Inflammatory macrophage treated with lipopolysaccharide for 4 hours (primary cell): Measurements from ENCODE around the gene IL4.
"Not testable (repeated sequence)": the region's sequence is repeated elsewhere in the genome, so short reads cannot be mapped to it uniquely, and the experiment has no call there.

Experiments used
- DNase-seq: peaks from one replicate; pipeline ENCODE4 v3.0.0-alpha.2; 2020

Gene IL4

DNA sequence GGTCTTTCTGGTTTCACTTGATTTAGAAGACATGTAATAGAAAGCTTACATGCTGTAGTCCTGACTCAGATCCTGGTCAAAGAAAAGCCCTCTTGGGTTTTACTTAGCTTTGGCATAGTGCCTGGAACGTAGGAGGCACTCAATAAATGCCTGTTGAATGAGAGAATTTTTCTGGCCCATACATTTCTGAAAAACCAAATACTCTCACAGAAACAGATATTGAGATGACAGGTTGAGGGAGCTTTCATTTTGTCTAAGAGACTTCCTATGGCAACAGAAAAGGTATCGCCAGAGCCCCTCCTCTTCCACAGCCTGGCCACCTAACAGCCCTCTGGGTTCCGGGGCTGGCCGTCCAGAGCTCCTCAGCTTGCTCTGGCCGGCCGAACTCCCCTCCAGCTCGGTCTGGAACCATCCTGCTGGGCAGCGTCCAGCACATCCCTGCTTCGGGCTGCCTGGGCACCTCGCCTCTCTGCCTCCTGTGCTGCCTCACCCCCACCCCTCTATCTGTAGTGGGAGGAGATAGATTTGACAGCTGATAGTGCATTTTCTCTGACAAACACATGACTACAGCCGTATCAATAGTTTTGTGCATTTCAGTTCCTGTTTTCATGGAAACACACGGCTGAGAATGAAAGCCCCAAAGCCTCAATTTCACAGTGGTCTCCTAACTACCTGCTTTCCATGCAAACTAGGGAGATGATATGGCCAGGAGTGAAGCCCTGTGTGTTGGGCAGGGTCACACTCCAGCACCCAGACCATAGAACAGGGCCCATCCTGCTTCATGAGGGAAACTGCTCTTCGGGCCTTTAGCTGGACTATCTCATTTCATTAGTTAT, 1.1 kb downstream of the IL4 start:
- no peak for DNase-seq

DNA sequence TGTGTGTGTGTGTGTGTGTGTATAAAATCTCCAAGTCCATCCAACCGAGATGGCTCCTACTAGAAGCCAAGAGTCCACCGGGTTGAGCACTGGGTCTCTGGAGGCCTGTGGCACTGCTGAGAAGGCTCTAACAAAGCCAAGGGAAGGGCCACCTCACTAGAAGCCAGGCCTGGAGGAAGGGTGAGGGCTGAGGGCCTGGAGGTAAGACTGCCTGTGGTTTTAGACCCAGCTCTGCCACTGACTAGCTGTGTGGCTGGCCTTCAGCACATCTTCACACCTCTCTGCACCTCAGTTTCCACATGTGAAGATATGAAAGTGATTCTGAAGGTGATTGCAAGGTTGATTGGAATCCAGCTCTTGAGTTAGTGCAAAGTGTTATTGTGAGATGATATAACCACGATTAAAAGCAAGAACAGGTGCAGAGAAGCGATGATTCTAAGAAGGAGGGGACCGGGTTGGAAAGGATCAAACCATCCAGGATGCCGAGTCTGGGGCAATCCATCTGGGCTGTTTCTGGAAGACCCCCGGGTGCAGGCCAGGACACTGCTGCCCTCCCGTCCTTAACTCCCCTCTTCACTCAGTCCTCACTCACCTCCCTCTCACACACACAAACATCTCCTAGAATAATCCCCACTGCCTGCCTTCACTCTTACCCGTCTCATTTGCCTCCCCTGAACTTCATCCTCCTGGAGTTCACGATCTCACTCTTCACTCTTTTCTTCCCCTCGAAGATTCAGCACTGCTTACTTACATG, 2.3 kb downstream of the IL4 start:
- no peak for DNase-seq

DNA sequence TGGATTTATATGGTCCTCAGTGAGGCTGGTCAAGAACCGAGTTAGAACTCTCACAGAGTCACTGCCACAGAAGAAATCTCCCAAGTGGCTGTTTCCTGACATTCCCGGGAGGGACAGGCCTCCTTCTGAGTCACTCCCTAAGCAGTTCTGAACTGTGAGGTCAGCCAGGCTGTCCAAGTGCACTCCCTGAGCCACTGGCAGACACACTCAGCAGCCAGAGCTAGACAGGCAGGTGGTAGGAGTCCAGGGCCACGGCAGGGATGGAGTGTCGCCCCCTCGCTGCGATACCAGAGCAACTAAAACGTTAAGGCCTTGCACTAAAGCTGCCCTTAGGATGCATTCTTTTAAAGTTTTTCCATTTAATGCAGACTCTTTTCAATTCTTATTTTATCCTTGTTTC, 3.4 kb downstream of the IL4 start:
- no peak for DNase-seq

DNA sequence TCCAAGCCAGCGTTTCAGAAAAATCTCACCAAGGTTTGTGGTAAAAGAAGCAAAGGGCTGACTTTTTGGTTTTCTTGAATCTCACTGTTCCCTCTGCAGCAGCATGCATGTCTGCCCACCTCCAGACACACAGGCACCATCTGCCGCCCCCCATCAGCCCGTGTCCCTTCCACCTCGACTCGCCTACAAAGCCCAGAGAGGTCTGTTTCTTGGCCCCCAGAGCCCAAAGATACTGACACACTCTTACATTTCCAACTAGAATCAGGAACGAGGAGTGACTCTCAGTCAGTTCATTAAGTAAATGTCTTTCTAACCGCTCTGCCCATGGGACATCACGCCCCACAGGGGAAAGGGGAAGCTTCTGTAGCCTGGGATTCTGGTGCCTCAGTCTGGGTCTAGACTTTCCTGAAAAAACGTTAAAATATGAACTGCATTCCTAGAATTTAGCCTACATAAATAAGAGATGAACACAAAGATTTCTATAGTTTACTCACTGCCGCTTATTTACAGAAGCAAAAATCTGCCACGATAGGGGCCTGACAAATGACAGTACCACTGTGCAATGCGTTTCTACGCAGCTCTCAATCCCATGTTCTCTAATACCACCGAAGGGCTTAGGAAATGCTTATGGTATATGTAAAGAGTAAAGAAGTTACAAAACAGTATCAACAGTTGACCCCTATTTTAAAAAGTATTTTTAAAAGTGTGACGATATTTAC, 4.1 kb downstream of the IL4 start:
- no peak for DNase-seq

DNA sequence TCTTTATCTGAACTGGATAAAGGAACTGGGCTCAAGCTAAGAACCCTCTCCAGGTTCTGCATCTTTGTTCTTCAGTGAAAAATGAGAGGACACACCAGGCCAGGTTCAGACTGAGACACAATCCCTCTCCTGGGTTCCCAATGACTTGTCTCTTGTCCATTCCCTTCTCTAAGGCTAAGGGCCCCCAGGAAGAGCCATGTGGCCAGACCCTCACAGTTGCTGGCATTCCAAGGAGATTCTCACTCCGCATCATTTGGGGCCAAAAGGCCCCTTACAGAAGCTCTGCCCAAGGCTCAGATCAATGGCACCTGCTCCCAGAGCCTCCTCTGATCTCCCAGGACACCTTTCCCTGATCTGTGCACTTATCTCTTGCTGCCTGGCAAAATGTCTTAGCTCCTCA, 4.9 kb downstream of the IL4 start:
- DNase-seq, result no peak

DNA sequence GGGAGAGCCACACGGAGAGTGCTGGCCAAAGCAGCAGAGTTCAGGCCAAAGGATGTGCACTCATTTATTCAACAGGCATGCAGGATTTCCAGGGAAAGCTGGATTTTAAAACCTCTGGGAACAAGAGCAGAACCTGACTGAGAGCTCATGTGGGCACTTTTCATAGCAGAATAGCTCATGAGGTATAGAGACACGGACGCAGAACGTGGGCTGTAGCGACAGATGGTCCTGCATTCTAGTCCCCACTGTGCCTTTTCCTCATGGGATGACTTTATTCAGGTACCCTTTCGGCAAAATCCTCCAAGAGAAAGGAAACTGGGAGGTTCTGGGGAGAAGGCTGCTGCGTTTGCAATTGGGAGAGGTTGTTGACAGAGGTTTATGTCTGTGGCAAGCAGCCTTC, 5.4 kb downstream of the IL4 start:
- DNase-seq, result no peak

DNA sequence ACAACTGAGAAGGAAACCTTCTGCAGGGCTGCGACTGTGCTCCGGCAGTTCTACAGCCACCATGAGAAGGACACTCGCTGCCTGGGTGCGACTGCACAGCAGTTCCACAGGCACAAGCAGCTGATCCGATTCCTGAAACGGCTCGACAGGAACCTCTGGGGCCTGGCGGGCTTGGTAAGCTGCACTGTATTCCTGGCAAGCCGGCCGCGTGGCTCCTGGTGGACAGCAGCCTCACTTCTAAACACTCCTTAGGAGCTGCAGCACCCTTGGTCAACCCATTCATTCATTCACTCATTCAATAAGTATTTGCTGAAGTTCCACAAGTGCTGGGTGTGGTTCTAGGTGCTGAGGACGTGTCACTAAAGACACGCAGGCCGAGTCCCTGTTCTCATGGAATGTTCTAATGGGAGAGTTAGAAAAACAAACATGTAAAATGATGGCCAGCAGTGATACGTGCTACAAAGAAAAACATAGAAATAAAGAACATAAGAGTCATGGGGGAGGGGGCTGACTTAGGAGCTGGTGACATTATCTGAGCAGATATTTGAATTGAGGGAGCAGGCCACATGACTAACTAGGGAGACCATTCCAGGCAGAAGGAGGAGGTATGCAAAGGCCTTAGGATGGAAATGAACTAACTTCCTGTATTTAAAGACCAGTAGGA, 6.1 kb downstream of the IL4 start:
- no peak for DNase-seq

DNA sequence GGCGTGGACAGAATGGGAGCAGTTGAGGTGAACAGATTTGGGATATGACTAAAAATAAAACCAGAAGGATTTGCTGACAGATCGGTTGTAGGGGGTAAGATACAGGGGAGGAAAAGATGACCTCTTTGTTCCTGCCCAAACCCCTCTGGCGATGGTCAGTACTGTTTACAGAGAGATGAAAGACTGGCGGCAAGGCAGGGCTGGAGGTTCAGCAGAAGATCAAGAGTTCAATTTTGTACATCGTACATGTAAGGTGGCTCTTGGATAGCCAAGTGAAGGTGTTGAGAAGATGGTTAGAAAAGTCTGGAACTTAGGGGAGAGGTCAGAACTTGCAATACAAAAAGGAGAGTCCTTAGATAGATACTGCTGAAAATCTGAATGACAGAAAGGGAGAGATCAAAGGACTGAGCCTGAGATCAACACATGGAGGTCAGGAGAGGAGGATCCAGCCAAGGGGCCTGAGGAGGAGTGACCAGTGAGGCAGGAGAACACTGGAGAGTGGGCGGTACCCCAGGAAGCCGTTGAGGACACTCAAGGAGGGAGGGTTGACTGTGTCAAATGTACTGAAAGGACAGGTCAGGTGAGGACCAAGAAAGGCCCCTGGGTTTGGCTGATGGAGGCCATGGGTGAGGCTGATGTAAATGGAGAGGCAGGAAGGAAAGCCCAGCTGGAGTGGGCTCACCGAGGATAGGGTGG, 7.1 kb downstream of the IL4 start:
- no peak for DNase-seq

DNA sequence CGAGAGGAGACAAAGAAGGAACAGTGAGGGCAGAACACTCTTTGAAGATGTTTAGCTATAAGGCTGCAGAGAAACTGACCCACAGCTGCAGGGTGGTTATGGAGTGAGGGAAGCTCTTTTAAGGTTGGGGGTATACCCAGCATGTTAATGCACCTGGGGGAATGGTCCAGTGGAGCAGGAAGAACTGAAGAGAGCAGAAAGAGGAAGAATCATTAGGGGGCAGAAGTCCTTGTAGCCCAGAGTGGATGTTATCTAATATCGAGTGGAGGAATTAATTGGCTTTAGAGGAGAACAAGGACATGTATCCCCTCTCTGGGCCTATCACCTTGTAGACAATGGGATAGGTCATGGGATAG, 7.7 kb downstream of the IL4 start:
- DNase-seq, result no peak

DNA sequence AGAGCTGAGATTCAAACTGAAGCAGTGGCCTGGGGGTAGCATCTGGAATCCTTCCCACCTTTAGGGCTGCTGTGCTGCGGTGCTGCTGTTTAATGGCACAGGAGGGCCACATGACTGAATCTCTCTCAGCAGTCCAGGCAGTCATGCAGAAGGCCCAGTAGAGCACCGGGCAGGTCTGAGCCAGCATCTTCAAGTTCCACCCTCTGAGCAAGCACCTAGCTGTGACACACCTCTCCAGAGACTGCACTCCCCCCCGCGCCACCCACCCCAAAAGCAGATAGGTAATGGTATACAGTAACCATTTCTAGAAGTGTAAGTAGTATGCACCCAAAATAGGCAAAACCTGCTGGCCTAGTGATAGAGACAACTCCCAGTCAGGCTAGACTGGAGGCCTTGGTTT, 8.2 kb downstream of the IL4 start:
- DNase-seq, result no peak

DNA sequence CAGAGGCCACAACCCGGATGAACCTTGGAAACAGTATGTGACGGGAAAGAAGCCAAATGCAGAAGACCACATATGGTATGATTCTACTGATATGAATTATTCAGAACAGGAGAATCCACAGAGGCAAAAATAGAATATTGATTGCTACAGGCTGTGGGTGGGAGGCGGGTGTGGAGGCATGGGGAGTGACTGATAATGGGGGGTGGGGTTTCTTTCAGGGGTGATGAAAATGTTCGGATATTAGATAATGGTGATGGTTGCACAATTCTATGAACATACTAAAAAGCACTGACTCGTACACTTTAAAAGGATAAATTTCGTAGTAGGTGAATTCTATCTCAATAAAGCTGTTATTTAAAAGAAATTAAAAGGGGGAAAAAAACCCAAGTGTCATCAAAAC, 10.7 kb downstream of the IL4 start:
- DNase-seq, result no peak

DNA sequence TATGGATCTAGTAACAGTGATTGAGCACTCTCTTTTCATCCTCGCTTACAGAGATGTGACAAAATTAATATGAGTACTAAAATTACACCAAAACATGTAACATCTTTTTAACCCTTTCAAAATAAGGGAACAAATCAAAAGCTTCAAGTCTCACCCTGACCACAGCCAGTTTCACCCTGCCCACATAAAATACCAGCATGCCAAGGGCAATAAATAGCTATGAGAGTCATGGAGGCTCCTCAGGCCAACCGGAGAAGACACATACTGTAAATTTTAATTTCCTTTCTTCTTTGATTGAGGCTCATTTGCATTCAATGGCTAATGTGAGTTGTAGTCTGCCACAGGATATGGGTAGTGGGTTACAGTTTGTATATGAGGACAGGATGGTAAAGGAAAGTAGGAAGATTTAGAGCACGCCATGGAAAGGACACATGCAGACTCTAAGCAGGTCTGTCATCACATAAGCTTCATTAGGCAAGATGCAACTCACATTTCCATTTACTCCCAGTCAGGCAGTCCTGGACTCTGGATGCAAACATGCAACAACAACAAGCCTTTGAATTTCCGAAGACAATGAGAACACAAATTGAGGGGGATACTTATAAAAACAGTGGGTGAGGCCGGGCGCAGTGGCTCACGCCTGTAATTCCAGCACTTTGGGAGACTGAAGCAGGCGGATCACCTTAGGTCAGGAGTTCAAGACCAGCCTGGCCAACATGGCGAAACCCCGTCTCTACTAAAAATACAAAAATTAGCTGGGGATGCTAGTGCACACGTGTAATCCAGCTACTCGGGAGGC, 11.3 kb downstream of the IL4 start:
- DNase-seq, result no peak

DNA sequence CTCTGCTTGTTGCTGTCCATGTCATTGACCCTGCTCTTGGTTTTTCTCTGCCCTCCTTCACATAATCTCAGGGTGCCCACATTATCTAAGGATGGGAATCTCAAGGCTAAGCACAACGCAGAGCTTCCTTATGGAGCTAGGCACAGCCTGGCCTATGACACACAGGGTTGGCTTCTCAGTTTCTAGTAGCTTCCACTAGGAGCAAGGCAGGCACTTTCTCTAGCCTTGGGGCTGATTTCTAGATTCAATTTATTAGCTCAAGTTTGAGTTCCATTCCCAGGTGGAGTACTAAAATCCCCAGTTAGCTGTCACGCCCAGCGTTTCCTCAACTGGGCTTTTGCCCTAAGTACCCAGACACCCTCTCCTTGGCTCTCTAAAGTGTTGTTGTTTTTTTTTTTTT, 12.4 kb downstream of the IL4 start:
- DNase-seq, result no peak

DNA sequence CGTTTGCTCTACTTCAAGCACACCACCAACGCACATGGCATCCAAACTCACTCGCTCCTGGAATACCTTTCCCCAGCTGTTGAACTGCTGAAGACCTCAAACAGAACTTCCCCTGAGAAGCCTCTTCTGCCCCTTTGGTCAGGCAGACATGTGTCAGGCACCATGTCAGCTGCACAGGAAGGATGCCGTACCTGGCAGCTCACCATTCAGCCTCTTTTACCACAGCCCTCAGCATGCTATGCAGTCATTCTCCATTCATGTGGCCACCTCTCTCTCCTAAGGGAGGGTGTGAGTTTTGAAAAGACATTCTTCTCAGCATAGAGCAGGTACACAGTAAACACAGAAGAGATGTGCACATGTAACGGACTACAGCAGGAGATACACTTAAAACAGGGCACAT, 14.2 kb downstream of the IL4 start:
- DNase-seq, result no peak

DNA sequence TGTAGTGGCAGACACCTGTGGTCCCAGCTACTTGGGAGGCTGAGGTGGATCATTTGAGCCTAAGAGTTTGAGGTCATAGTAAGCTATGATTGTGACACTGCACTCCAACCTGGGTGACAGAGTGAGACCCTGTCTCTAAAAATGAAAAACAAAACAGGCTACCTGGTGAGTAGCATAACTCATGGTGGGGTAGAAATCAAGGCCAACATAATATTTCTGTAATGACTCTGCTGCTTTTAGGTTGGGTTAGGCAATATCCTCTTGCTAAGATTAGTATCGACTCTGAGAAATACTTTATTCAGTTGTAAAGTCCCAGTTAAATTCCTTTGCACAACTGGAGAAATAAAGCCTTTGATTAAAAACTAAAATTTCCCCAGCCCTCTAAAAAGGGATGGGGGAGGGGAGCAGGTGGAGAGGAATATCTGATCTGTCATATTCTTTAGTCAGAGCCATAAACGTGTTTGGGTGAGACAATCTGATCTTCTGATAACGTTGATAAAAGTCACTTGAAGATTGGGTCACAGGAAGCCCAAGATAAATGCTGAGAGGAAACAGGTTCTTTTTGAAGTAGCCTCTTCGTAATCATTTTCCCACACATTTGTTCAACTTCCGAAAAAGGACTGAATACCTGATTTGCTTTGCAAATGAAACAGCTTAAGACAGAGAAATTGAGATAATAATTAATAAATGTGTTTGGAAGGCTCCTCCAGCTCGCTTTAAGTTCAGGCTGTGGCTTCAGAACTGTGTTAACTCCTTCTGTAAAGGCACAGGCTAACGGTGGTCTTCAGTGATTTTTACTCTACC, 14.9 kb downstream of the IL4 start:
- no peak for DNase-seq

DNA sequence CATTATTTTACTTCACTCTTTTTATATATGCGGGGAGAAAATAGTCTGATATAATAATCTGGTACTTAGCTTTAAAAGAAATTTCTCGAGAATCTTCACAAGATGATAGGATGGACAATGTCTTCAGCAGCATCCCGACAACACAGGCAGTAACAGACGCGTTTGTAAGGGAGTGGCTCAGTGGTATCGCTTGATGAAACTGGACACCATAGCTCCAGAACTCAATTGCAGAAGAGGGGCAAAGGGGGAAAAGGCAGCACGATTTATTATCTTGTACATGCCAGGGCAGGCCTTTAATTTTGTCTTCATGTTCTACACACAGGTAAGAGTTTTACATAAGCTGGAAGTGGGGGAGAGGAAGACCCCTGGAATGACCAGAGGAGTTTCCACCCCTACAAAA, 15.7 kb downstream of the IL4 start:
- DNase-seq, result no peak

DNA sequence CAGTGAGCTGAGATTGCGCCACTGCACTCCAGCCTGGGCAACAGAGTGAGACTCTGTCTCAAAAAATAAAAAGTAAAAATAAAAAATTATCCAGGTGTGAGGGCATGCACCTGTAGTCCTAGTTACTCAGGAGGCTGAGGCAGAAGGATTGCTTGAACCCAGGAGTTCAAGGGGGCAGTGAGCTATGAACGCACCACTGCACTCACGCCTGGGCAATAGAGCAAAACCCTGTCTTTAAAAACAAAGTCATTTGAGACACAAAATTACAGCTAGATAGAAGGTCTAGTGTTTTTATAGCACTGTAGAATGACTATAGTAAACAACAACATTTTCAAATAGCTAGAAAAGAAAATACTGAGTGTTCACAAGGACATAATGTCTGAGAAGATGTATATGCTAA, 16.4 kb downstream of the IL4 start:
- no peak for DNase-seq

DNA sequence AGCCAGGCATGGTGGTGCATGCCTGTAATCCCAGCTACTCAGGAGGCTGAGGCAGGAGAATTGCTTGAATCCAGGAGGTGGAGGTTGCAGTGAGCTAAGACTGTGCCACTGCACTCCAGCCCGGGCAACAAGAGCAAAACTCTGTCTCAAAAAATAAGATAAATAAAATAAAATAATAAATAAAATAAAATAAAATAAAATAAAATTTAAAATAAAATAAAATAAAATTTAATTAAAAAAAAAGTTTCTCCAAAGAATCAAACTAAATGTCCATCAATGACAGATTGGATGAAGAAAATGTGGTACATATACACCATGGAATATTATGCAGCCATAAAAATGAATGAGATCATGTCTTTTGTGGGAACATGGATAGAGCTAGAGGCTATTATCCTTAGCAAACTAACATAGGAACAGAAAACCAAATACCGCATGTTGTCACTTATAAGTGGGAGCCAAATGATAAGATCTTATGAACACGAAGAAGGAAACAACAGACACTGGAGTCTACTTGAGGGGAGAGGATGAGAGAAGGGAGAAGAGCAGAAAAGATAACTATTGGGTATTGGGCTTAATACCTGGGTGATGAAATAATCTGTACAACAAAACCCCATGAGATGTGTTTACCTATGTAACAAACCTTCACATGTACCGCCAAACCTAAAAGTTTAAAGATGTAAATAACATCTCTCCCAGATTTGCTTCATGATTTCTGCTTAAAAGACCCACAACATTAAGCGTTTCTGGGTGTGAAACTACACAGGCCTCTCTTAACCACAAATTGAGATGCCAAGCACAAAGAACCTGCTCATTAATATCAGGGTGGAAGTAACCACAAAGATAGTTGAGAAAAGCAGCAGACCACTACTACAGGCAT, 18.2 kb downstream of the IL4 start:
- DNase-seq, result not testable (repeated sequence)

DNA sequence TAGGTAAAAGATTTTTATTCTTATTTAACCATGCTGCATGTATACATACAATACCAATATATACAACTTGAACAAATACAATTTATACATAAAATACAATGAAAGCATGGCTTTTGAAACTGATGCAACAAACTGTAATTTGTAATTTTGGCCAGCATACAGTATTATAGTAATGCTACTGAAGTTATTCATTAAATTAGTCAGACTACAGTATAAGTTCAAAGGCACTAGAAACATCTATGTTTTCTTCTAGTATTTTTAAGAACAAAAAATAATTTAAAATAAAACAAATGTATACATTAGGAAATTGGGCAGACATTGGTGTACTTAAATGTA, 18.8 kb downstream of the IL4 start:
- DNase-seq, result no peak

DNA sequence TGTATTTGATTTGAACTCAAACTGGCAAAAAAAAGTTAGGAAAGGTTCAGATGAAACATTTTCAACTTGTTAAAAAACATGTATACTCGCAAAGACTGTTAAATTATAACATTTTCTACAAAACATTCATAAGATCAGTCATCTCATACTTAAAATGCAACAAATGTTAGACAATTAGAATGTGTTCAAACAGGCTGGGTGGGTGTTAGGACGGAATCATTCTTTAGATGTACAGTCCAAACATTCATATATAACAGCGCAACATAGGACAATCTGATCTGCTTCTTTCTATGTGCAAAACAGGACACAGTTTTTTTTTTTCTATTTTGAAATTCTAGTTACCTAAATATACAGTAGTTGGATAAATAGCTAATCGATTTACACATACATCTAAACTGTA, 22.2 kb downstream of the IL4 start:
- no peak for DNase-seq
